IMR-90 (cell line): Measurements from ENCODE around the gene RAD23B. TPM values are rescaled to one million over a fixed set of nuclear protein-coding genes. Genes with fewer than 3 reads are reported as not detected.
A peak's percentile ranks its signal among the peaks of the same experiment; 100 is the strongest.

Experiments
- ATAC-seq: fragments of 200-7000 bp; cut with Tn5 transposase; 2 replicates; pipeline ENCODE4 v1.9.1; 2020; ENCODE audit warnings: low read depth, mild to moderate bottlenecking, moderate library complexity
- BruUV-seq: library from RNA; stranded (reverse); fragments of 400-500 nt; replicated peaks from 2 replicates; lab custom pipeline; 2021; lab: Mats Ljungman, UMichigan
- CTCF ChIA-PET: fragments of 300-600 bp; formaldehyde crosslinking; extraction: SDS; loops from one replicate; lab custom pipeline; 2021; ENCODE audit warnings: antibody characterized with exemption; lab: Yijun Ruan, JAX
- POLR2A ChIA-PET: fragments of 300-600 bp; sonication (Branson Sonifier 250); formaldehyde crosslinking; loops from one replicate; lab custom pipeline; 2022; ENCODE audit warnings: antibody characterized with exemption; ENCODE audit not compliant: unreplicated experiment; lab: Charles Lee
- DNase-seq: peaks from one replicate; pipeline ENCODE4 v3.0.0; 2013
- H2AFZ ChIP-seq: replicated peaks from 2 replicates; pipeline ENCODE3; 2013; ENCODE audit warnings: low read length, mild to moderate bottlenecking; ENCODE audit not compliant: poor library complexity
- H2AK5ac ChIP-seq: 2 replicates; pipeline ENCODE4 v1.6.1; 2013; ENCODE audit warnings: low read depth, low read length, inconsistent platforms
- H2AK9ac ChIP-seq: replicated peaks from 2 replicates; pipeline ENCODE3; 2013; ENCODE audit warnings: mild to moderate bottlenecking, low read depth, low read length, moderate library complexity; ENCODE audit not compliant: poor library complexity
- H2BK120ac ChIP-seq: 2 replicates; pipeline ENCODE4 v1.6.1; 2013; ENCODE audit warnings: low read depth, low read length, inconsistent platforms
- H2BK15ac ChIP-seq: 3 replicates; pipeline ENCODE4 v1.6.1; 2013; ENCODE audit warnings: low read depth, low read length, inconsistent platforms
- H2BK20ac ChIP-seq: 2 replicates; pipeline ENCODE4 v1.6.1; 2013; ENCODE audit warnings: low read depth, mild to moderate bottlenecking, inconsistent platforms, low read length, moderate library complexity
- H2BK5ac ChIP-seq: 2 replicates; pipeline ENCODE4 v1.6.1; 2013; ENCODE audit warnings: mild to moderate bottlenecking, low read depth, low read length, inconsistent platforms; ENCODE audit not compliant: poor library complexity, severe bottlenecking
- H3K14ac ChIP-seq: replicated peaks from 2 replicates; pipeline ENCODE4 v1.6.1; 2013; ENCODE audit warnings: low read depth, low read length, inconsistent platforms
- H3K18ac ChIP-seq: 2 replicates; pipeline ENCODE4 v1.6.1; 2013; ENCODE audit warnings: low read depth, low read length, control low read depth
- H3K23ac ChIP-seq: 2 replicates; pipeline ENCODE4 v1.6.1; 2013; ENCODE audit warnings: low read depth, low read length, inconsistent platforms
- H3K27ac ChIP-seq: 2 replicates; pipeline ENCODE4 v1.5.1; 2013; ENCODE audit warnings: mild to moderate bottlenecking, control low read depth, low read length; ENCODE audit not compliant: insufficient read depth
- H3K27me3 ChIP-seq: 2 replicates; pipeline ENCODE4 v1.6.1; 2013; ENCODE audit warnings: low read length; ENCODE audit not compliant: control insufficient read depth, insufficient read depth
- H3K36me3 ChIP-seq: 2 replicates; pipeline ENCODE4 v1.6.1; 2013; ENCODE audit warnings: low read length, mixed read lengths; ENCODE audit not compliant: control insufficient read depth, insufficient read depth
- H3K4ac ChIP-seq: 2 replicates; pipeline ENCODE4 v1.6.1; 2013; ENCODE audit warnings: low read depth, low read length, inconsistent platforms
- H3K4me1 ChIP-seq: 2 replicates; pipeline ENCODE4 v1.6.1; 2013; ENCODE audit warnings: low read length, mixed read lengths; ENCODE audit not compliant: control insufficient read depth, insufficient read depth
- H3K4me2 ChIP-seq: 2 replicates; pipeline ENCODE4 v1.6.1; 2013; ENCODE audit warnings: low read depth, mild to moderate bottlenecking, control low read depth, low read length, moderate library complexity
- H3K4me3 ChIP-seq: 2 replicates; pipeline ENCODE4 v1.5.1; 2013; ENCODE audit warnings: low read depth, mild to moderate bottlenecking, control low read depth, low read length, moderate library complexity; ENCODE audit not compliant: insufficient read depth
- H3K56ac ChIP-seq: 2 replicates; pipeline ENCODE4 v1.6.1; 2013; ENCODE audit warnings: low read length, inconsistent platforms; ENCODE audit not compliant: insufficient read depth; ENCODE audit errors: extremely low read depth
- H3K79me1 ChIP-seq, 2 experiments: 2 replicates each; pipeline ENCODE4 v1.6.1; 2013; ENCODE audit warnings: low read length in 2 of 2, inconsistent platforms in 1 of 2, low read depth in 1 of 2
- H3K9ac ChIP-seq: 2 replicates; pipeline ENCODE4 v1.6.1; 2013; ENCODE audit warnings: low read depth, low read length, control low read depth
- H3K9me1 ChIP-seq: 2 replicates; pipeline ENCODE4 v1.6.1; 2013; ENCODE audit warnings: low read length, inconsistent platforms; ENCODE audit not compliant: insufficient read depth
- H3K9me3 ChIP-seq: 2 replicates; pipeline ENCODE4 v1.6.1; 2013; ENCODE audit warnings: low read length; ENCODE audit not compliant: control insufficient read depth, insufficient read depth
- H4K20me1 ChIP-seq: 2 replicates; pipeline ENCODE4 v1.6.1; 2013; ENCODE audit warnings: low read length, inconsistent platforms; ENCODE audit not compliant: insufficient read depth
- H4K5ac ChIP-seq: 2 replicates; pipeline ENCODE4 v1.6.1; 2013; ENCODE audit warnings: mild to moderate bottlenecking, low read depth, low read length, control low read depth
- H4K8ac ChIP-seq, 2 experiments: 2 replicates each; pipeline ENCODE4 v1.6.1; 2013; ENCODE audit warnings: low read depth in 2 of 2, low read length in 2 of 2, control low read depth in 1 of 2, inconsistent platforms in 1 of 2
- H4K91ac ChIP-seq: 2 replicates; pipeline ENCODE4 v1.6.1; 2013; ENCODE audit warnings: low read depth, low read length, inconsistent platforms; ENCODE audit not compliant: insufficient read depth
- BHLHE40 ChIP-seq: fragments of 150-350 bp; IDR thresholded peaks from 2 replicates; pipeline ENCODE4 v1.6.1; 2016; ENCODE audit warnings: mild to moderate bottlenecking, low read depth, low read length
- CEBPB ChIP-seq: IDR thresholded peaks from 2 replicates; pipeline ENCODE4 v1.6.1; 2012; ENCODE audit warnings: low read depth, low read length, improper control_type of control experiment
- CHD1 ChIP-seq: IDR thresholded peaks from 2 replicates; pipeline ENCODE4 v1.6.1; 2012; ENCODE audit warnings: low read depth, low read length, improper control_type of control experiment
- FOS ChIP-seq: fragments of 150-350 bp; IDR thresholded peaks from 2 replicates; pipeline ENCODE4 v1.6.1; 2016; ENCODE audit warnings: low read depth, low read length
- MAFK ChIP-seq: IDR thresholded peaks from 2 replicates; pipeline ENCODE4 v1.6.1; 2012; ENCODE audit warnings: low read depth, low read length, improper control_type of control experiment
- MAZ ChIP-seq: IDR thresholded peaks from 2 replicates; pipeline ENCODE4 v1.6.1; 2012; ENCODE audit warnings: low read depth, mild to moderate bottlenecking, low read length, improper control_type of control experiment, moderate library complexity, borderline replicate concordance
- MXI1 ChIP-seq: IDR thresholded peaks from 2 replicates; pipeline ENCODE4 v1.6.1; 2012; ENCODE audit warnings: low read depth, mild to moderate bottlenecking, low read length, moderate library complexity, borderline replicate concordance
- NFE2L2 ChIP-seq: fragments of 150-350 bp; IDR thresholded peaks from 2 replicates; pipeline ENCODE4 v1.6.1; 2016; ENCODE audit warnings: low read depth, mild to moderate bottlenecking, low read length
- POLR2A ChIP-seq: IDR thresholded peaks from 2 replicates; pipeline ENCODE4 v1.6.1; 2012; ENCODE audit warnings: mild to moderate bottlenecking, low read depth, low read length
- RAD21 ChIP-seq: IDR thresholded peaks from 2 replicates; pipeline ENCODE4 v1.6.1; 2012; ENCODE audit warnings: low read length, improper control_type of control experiment
- RCOR1 ChIP-seq: IDR thresholded peaks from 2 replicates; pipeline ENCODE4 v1.6.1; 2012; ENCODE audit warnings: mild to moderate bottlenecking, low read length, improper control_type of control experiment; ENCODE audit not compliant: insufficient replicate concordance
- RFX5 ChIP-seq: IDR thresholded peaks from 2 replicates; pipeline ENCODE4 v1.8.0; 2012; ENCODE audit warnings: low read depth, mild to moderate bottlenecking, low read length, moderate library complexity
- SMC3 ChIP-seq: fragments of 150-350 bp; IDR thresholded peaks from 2 replicates; pipeline ENCODE4 v1.6.1; 2016; ENCODE audit warnings: low read depth, mild to moderate bottlenecking, antibody characterized with exemption, low read length, moderate library complexity
- WGBS, 2 experiments: methylation state at CpG; one replicate each; pipeline versions ENCODE4 v1.1.5 to v1.1.7; 2013; ENCODE audit warnings: missing lambda C conversion rate in 2 of 2; ENCODE audit not compliant: insufficient read length in 1 of 2; ENCODE audit errors: extremely low coverage in 2 of 2; 5-methylcytosine and 5-hydroxymethylcytosine counted together
- dilution Hi-C: fragments of 300-500 bp; cut with HindIII; formaldehyde crosslinking; loops from one replicate; pipeline ENCODE4 v1.14.3; 2018; ENCODE audit warnings: low sequenced_read_pairs; ENCODE audit not compliant: unreplicated experiment
- in situ Hi-C: fragments of 300-500 bp; cut with MboI; formaldehyde crosslinking; loops from 3 replicates; pipeline ENCODE4 v1.14.3; 2019; ENCODE audit warnings: low sequenced_read_pairs, inconsistent platforms, mixed read lengths
- intact Hi-C: fragments of 100-400 bp; cut with micrococcal nuclease; formaldehyde crosslinking; loops from 2 replicates; pipeline ENCODE4 v1.10.0; 2022
- polyA plus RNA-seq, 3 experiments: library from polyadenylated mRNA; depleted of rRNA; stranded (reverse); fragments of >200 nt; gene quantifications; 2 replicates each; pipeline ENCODE4 v1.2.3, GENCODE V29; 2012; ENCODE audit warnings: low replicate concordance in 1 of 3
- total RNA-seq: library from RNA; depleted of rRNA; stranded (reverse); fragments of >200 nt; gene quantifications from 2 replicates; pipeline ENCODE4 v1.2.3, GENCODE V29; 2012
- TF ChIP-seq, protein P1 (sequence below): fragments of 150-350 bp; IDR thresholded peaks from 2 replicates; pipeline ENCODE4 v1.6.1; 2017; ENCODE audit warnings: mild to moderate bottlenecking, antibody characterized with exemption, low read length, low read depth
- TF ChIP-seq, protein P2 (sequence below): fragments of 150-350 bp; IDR thresholded peaks from 2 replicates; pipeline ENCODE4 v1.6.1; 2016; ENCODE audit warnings: low read depth, mild to moderate bottlenecking, low read length, moderate library complexity, borderline replicate concordance
- TF ChIP-seq, protein P3 (sequence below): conservative IDR thresholded peaks from 2 replicates; pipeline ENCODE4 v1.5.1; 2012; ENCODE audit warnings: mild to moderate bottlenecking, low read depth, low read length, improper control_type of control experiment

The RAD23B gene
- total and polyA plus RNA-seq, 2 of the 4 experiments (the other 2 are of a cell fraction) = 126 to 148 TPM

DNA sequence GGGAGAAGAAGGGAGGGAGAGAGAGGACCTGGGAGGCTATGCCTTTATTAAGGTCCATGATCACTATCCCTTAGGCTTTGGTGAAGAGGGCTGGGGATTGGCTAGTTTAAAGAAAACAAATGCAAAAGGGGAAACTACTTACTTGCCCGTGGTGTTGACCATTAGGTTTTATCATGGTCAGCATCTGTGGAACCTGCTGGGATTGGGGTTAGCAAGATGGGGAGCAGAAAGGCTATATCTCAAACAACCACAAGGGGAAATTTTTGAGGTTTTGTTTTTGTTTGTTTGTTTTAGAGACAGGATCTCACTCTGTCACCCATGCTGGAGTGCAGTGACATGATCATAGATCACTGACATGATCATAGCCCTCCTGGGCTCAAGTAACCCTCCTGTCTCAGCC, 9.0 kb upstream of the RAD23B start:
- Histone ChIP-seq H2BK120ac (peak overlapping the region; percentile 52), H3K4ac (peak overlapping the region; percentile 87), H3K36me3 (no peaks in the 10 kb centered on the region), H2BK15ac (peak overlapping the region; percentile 97; the same call in 2 of the 3 replicates), H3K4me2 (no peak overlapping the region), H3K56ac (peak overlapping the region; percentile 23; the same call in 1 of the 2 replicates), H3K79me1 (peaks cover 3 to 17% of the 10 kb centered on the region in 2 experiments; a peak in 3 of 4 replicates), H4K8ac (peak overlapping the region; percentile 1 to 69; a peak in 3 of 4 replicates), H2BK20ac (peak overlapping the region; percentile 77), H3K23ac (peak overlapping the region; percentile 6), H4K20me1 (no peaks in the 10 kb centered on the region), H3K4me1 (peaks cover 32% of the 10 kb centered on the region), H3K18ac (peak overlapping the region; percentile 95), H3K9me3 (no peaks in the 10 kb centered on the region), H2AK9ac (peak overlapping the region; percentile 7), H3K4me3 (no peak overlapping the region), H2AFZ (peak overlapping the region; percentile 24), H2BK5ac (peak overlapping the region; percentile 72), H4K5ac (peak overlapping the region; percentile 91), H4K91ac (peak overlapping the region; percentile 79), H3K27me3 (no peaks in the 10 kb centered on the region), H3K14ac (peak overlapping the region; percentile 76), H3K27ac (peak overlapping the region; percentile 62), H3K9ac (no peak overlapping the region), H3K9me1 (peaks cover 16% of the 10 kb centered on the region), H2AK5ac (peak overlapping the region; percentile 24)
- no TSS peak for BruUV-seq
- ChIA-PET CTCF (interaction anchor here (1.1 kb wide), 1 partner anchor 35 kb away, joined by 3 read pairs; no protein-coding TSS in a partner anchor), POLR2A (no interaction called here)
- DNase-seq (no peak), ATAC-seq (no peak)
- TF ChIP-seq, protein P1, sequence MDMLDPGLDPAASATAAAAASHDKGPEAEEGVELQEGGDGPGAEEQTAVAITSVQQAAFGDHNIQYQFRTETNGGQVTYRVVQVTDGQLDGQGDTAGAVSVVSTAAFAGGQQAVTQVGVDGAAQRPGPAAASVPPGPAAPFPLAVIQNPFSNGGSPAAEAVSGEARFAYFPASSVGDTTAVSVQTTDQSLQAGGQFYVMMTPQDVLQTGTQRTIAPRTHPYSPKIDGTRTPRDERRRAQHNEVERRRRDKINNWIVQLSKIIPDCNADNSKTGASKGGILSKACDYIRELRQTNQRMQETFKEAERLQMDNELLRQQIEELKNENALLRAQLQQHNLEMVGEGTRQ = no peak
- no peak for TF ChIP-seq MXI1
- no peak for TF ChIP-seq RFX5
- TF ChIP-seq SMC3 = no peak
- no peak for TF ChIP-seq FOS
- TF ChIP-seq BHLHE40 = no peak
- TF ChIP-seq, protein P2, sequence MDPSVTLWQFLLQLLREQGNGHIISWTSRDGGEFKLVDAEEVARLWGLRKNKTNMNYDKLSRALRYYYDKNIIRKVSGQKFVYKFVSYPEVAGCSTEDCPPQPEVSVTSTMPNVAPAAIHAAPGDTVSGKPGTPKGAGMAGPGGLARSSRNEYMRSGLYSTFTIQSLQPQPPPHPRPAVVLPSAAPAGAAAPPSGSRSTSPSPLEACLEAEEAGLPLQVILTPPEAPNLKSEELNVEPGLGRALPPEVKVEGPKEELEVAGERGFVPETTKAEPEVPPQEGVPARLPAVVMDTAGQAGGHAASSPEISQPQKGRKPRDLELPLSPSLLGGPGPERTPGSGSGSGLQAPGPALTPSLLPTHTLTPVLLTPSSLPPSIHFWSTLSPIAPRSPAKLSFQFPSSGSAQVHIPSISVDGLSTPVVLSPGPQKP = no peak
- TF ChIP-seq RCOR1 = no peak
- TF ChIP-seq POLR2A = no peak
- TF ChIP-seq NFE2L2 = no peak
- TF ChIP-seq MAFK = no peak
- no peak for TF ChIP-seq RAD21
- no peak for TF ChIP-seq CHD1
- no peak for TF ChIP-seq CEBPB
- no peak for TF ChIP-seq MAZ
- TF ChIP-seq, protein P3, sequence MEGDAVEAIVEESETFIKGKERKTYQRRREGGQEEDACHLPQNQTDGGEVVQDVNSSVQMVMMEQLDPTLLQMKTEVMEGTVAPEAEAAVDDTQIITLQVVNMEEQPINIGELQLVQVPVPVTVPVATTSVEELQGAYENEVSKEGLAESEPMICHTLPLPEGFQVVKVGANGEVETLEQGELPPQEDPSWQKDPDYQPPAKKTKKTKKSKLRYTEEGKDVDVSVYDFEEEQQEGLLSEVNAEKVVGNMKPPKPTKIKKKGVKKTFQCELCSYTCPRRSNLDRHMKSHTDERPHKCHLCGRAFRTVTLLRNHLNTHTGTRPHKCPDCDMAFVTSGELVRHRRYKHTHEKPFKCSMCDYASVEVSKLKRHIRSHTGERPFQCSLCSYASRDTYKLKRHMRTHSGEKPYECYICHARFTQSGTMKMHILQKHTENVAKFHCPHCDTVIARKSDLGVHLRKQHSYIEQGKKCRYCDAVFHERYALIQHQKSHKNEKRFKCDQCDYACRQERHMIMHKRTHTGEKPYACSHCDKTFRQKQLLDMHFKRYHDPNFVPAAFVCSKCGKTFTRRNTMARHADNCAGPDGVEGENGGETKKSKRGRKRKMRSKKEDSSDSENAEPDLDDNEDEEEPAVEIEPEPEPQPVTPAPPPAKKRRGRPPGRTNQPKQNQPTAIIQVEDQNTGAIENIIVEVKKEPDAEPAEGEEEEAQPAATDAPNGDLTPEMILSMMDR = no peak
- in situ Hi-C loops (no loop called here), dilution Hi-C loops (no loop called here), intact Hi-C loops (loop anchor here (2.0 kb wide), 1 partner anchor 21 kb away; no protein-coding TSS in a partner anchor)
- WGBS, 2 experiments = no CpG with 5 or more reads among the region's 1 CpG
